ENCODE measurements around the gene MMP25. TPM values are rescaled to one million over a fixed set of nuclear protein-coding genes. Genes with fewer than 3 reads are reported as not detected.
A peak's percentile ranks its signal among the peaks of the same experiment; 100 is the strongest.

Gene MMP25
- total RNA-seq, 4 donors from 2014 or later, result 0.51 to 0.87 (median 0.83) TPM; not detected in 1

- Histone ChIP-seq H3K9me3 (no peaks in the 10 kb centered on the region), H3K27me3 (peaks cover 43% of the 10 kb centered on the region), H3K27ac (no peak overlapping the region), H3K4me3 (no peak overlapping the region), H3K4me1 (peaks cover 41% of the 10 kb centered on the region), H3K36me3 (no peaks in the 10 kb centered on the region)
- no peak for DNase-seq (ENCODE audit: low spot score in 2 of 2)
- TF ChIP-seq EP300 (IDR thresholded peaks at IDR 0.05), result no peak
- no peak for TF ChIP-seq POLR2AphosphoS5 (IDR thresholded peaks at IDR 0.05)
- TF ChIP-seq, protein P1, sequence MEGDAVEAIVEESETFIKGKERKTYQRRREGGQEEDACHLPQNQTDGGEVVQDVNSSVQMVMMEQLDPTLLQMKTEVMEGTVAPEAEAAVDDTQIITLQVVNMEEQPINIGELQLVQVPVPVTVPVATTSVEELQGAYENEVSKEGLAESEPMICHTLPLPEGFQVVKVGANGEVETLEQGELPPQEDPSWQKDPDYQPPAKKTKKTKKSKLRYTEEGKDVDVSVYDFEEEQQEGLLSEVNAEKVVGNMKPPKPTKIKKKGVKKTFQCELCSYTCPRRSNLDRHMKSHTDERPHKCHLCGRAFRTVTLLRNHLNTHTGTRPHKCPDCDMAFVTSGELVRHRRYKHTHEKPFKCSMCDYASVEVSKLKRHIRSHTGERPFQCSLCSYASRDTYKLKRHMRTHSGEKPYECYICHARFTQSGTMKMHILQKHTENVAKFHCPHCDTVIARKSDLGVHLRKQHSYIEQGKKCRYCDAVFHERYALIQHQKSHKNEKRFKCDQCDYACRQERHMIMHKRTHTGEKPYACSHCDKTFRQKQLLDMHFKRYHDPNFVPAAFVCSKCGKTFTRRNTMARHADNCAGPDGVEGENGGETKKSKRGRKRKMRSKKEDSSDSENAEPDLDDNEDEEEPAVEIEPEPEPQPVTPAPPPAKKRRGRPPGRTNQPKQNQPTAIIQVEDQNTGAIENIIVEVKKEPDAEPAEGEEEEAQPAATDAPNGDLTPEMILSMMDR (IDR thresholded peaks at IDR 0.05), result no peak
- TF ChIP-seq POLR2A (IDR thresholded peaks at IDR 0.05), result no peak
- 62% methylated on average over 15 of the region's 20 CpGs for WGBS
Measured at GRCh38 chr16:3017344-3017743, 29.0 kb upstream of the MMP25 start.

- Histone ChIP-seq H3K27ac (no peak within 1 kb of the TSS), H3K27me3 (peaks cover 37% of the 10 kb centered on the region), H3K36me3 (no peaks in the 10 kb centered on the region), H3K9me3 (no peaks in the 10 kb centered on the region), H3K4me3 (no peak within 1 kb of the TSS), H3K4me1 (peaks cover 41% of the 10 kb centered on the region)
- DNase-seq (ENCODE audit: low spot score in 2 of 2), result no peak
- WGBS, result 7% methylated on average over 22 of the region's 52 CpGs
- TF ChIP-seq, protein P1 (IDR thresholded peaks at IDR 0.05), result no peak
- TF ChIP-seq EP300 (IDR thresholded peaks at IDR 0.05) (no peak), POLR2A (IDR thresholded peaks at IDR 0.05) (no peak), POLR2AphosphoS5 (IDR thresholded peaks at IDR 0.05) (no peak)
Measured at GRCh38 chr16:3017794-3018506, 28.4 kb upstream of the MMP25 start, which contains the start of gene CLDN6. CLDN6 (minus strand) TSS chr16:3018183; CDS start chr16:3016021, 2,162 bp downstream.

- WGBS, result 38% methylated on average over 37 of the region's 40 CpGs
- H3K27ac ChIP-seq, result peak overlapping the region; percentile 90
Measured at GRCh38 chr16:3019594-3020246, 26.6 kb upstream of the MMP25 start.

GRCh38 chr16:3020247-3020603 lies 26.1 kb upstream of the MMP25 start, which contains the start of gene TNFRSF12A:
TNFRSF12A (plus strand) TSS chr16:3020368; CDS start chr16:3020398, 30 bp downstream.
- TF ChIP-seq POLR2A (IDR thresholded peaks at IDR 0.05) (peak in 1 of 2 donors; percentile 80), EP300 (IDR thresholded peaks at IDR 0.05) (no peak), POLR2AphosphoS5 (IDR thresholded peaks at IDR 0.05) (peak in 1 of 3 donors; percentile 24)
- Histone ChIP-seq H3K4me3 (peak within 1 kb of the TSS; percentile 60), H3K27me3 (peaks cover 19% of the 10 kb centered on the region), H3K9me3 (no peaks in the 10 kb centered on the region), H3K36me3 (no peaks in the 10 kb centered on the region), H3K4me1 (peaks cover 58% of the 10 kb centered on the region), H3K27ac (peak within 1 kb of the TSS; percentile 90)
- WGBS, result no CpG with 5 or more reads among the region's 49 CpGs
- no peak for DNase-seq (ENCODE audit: low spot score in 2 of 2)

More at GRCh38 chr16:3019594-3020246, 26.6 kb upstream of the MMP25 start:
- TF ChIP-seq, protein P1 (IDR thresholded peaks at IDR 0.05), result no peak
- TF ChIP-seq EP300 (IDR thresholded peaks at IDR 0.05) (no peak), POLR2A (IDR thresholded peaks at IDR 0.05) (no peak), POLR2AphosphoS5 (IDR thresholded peaks at IDR 0.05) (no peak)
- H3K9me3 ChIP-seq, result no peaks in the 10 kb centered on the region
- peaks cover 54% of the 10 kb centered on the region for H3K4me1 ChIP-seq
- no peaks in the 10 kb centered on the region for H3K36me3 ChIP-seq
- H3K27me3 ChIP-seq, result peaks cover 19% of the 10 kb centered on the region
- no peak for DNase-seq (ENCODE audit: low spot score in 2 of 2)
- H3K4me3 ChIP-seq, result peak overlapping the region; percentile 60

DNA sequence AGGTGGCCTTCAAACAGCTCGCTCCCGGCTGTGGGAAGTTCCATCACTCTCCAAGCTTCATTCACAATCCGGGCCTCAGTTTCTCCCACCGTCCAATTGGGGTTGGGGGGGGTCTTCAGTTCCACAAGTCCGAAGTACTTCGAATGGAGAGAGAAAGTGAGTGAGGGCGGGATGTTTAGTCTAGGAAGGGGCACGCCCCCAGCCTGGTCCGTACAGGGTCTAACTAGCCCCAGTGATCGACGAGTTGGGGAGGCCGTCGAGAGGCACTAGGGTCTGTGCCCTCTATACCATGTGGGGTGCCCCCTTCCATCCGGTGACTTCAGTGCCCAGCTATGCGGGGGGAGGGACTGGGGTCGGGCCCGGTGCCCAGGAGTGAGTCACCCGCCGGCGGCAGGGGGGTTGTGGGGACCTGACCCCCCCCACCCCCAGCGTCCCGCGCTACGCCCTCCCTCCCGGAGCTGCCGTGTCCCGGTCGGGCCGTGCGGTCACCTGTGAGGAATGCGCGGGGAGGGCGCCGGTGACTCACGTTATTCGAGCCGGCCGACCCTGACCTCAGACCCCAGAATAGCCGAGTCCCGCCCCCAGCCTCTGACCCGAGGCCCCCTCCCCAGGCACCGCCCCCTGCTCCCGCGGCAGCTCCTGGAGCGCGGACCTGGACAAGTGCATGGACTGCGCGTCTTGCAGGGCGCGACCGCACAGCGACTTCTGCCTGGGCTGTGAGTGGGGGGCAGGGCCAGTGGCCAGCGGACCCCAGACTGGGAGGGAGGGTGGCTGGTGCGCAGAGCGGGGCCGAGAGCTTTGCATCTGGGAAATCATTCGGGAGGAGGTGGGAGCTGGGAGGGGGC lies 25.5 kb upstream of the MMP25 start:
- peaks cover 2% of the 10 kb centered on the region for H3K36me3 ChIP-seq
- H3K4me1 ChIP-seq, result peaks cover 63% of the 10 kb centered on the region
- H3K9me3 ChIP-seq, result no peaks in the 10 kb centered on the region
- peaks cover 19% of the 10 kb centered on the region for H3K27me3 ChIP-seq
- peak overlapping the region; percentile 90 for H3K27ac ChIP-seq
- DNase-seq (ENCODE audit: low spot score in 2 of 2), result peak in 1 of 2 donors; percentile 91
- TF ChIP-seq POLR2A (IDR thresholded peaks at IDR 0.05) (no peak), POLR2AphosphoS5 (IDR thresholded peaks at IDR 0.05) (peak; percentile 50 to 94 (median 50)), EP300 (IDR thresholded peaks at IDR 0.05) (no peak)
- TF ChIP-seq, protein P1 (IDR thresholded peaks at IDR 0.05), result no peak
- WGBS, result 3% methylated on average over 23 of the region's 57 CpGs
- H3K4me3 ChIP-seq, result peak overlapping the region; percentile 60
